Measurements from ENCODE around the gene FAM98B.

Gene FAM98B

DNA sequence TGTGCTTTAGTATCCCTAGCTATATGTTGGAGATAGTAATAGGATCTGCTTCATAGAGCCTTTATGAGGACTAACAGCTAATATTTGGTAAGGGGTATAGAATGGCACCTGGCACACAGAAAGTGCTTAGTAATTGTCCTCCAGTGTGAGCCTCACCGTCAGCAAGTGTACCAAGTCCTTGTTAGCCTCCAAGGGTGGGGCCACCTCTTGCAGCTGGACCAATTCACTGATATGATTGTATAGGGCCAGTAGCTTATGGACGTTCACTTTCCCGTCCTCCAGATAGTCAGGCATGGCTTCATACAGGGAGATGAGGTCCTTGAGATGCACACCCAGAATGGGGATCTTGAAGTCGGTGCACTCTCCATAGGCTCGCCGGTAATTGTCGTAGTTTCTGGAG, 53.6 kb downstream of the FAM98B start:
- Histone ChIP-seq H3K4me3 (ENCODE audit: low read depth, low read length) (no peak overlapping the region), H3K4me1 (ENCODE audit: control insufficient read depth, insufficient read depth, low read length) (no peaks in the 10 kb centered on the region), H3K9ac (ENCODE audit: low read length) (no peak overlapping the region), H3K36me3 (ENCODE audit: control insufficient read depth, insufficient read depth, low read length) (0 out of 2 replicates have a peak, but pooled peaks cover 5% of the 10 kb centered on the region), H3K27me3 (ENCODE audit: control insufficient read depth, insufficient read depth, low read length) (no peaks in the 10 kb centered on the region), H3K27ac (ENCODE audit: low read depth, low read length) (no peak overlapping the region), H3K9me3 (ENCODE audit: control insufficient read depth, insufficient read depth, low read depth, low read length) (no peaks in the 10 kb centered on the region)

DNA sequence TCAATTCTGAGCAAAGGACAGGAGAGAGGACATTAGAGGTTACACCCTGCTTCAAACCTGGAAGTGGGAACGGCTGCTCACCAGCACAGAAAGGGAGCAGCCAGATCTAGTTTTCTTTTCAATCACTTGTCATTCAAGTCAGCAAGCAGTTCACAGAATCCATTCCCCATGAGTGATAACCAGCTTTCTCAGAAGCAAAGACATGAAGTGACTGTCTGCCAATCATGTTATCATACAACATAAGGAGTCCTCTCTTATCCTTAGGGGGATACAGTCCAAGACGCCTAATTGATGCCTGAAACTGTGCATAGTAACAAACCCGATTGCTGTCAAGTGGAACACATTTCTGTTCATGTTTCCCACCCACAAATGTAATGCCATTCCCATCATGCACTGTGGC, 54.7 kb downstream of the FAM98B start:
- H3K36me3 ChIP-seq (ENCODE audit: control insufficient read depth, insufficient read depth, low read length): no peaks in the 10 kb centered on the region
- no peaks in the 10 kb centered on the region for H3K4me1 ChIP-seq (ENCODE audit: control insufficient read depth, insufficient read depth, low read length)
- no peak overlapping the region for H3K4me3 ChIP-seq (ENCODE audit: low read depth, low read length)
- no peak overlapping the region for H3K27ac ChIP-seq (ENCODE audit: low read depth, low read length)
- H3K9ac ChIP-seq (ENCODE audit: low read length): no peak overlapping the region
- no peaks in the 10 kb centered on the region for H3K9me3 ChIP-seq (ENCODE audit: control insufficient read depth, insufficient read depth, low read depth, low read length)
- no peaks in the 10 kb centered on the region for H3K27me3 ChIP-seq (ENCODE audit: control insufficient read depth, insufficient read depth, low read length)

DNA sequence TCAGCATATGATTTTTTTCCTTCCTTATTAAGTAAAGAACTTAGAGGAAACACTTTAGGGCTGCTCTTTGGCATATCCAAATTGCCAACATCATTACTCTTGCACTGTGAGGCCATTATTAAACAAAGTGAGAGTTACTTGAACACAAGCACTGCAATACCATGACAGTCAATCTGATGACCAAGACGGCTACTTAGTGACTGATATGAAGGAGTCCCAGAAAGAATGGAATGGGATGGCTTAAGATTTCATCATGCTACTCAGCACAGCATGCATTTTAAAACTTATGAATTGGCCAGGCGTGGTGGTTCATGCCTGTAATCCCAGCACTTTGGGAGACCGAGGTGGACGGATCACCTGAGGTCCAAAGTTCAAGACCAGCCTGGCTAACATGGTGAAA, 55.2 kb downstream of the FAM98B start:
- no peak overlapping the region for H3K9ac ChIP-seq (ENCODE audit: low read length)
- no peaks in the 10 kb centered on the region for H3K27me3 ChIP-seq (ENCODE audit: control insufficient read depth, insufficient read depth, low read length)
- H3K4me3 ChIP-seq (ENCODE audit: low read depth, low read length): no peak overlapping the region
- no peaks in the 10 kb centered on the region for H3K4me1 ChIP-seq (ENCODE audit: control insufficient read depth, insufficient read depth, low read length)
- no peak overlapping the region for H3K27ac ChIP-seq (ENCODE audit: low read depth, low read length)
- no peaks in the 10 kb centered on the region for H3K9me3 ChIP-seq (ENCODE audit: control insufficient read depth, insufficient read depth, low read depth, low read length)
- no peaks in the 10 kb centered on the region for H3K36me3 ChIP-seq (ENCODE audit: control insufficient read depth, insufficient read depth, low read length)

DNA sequence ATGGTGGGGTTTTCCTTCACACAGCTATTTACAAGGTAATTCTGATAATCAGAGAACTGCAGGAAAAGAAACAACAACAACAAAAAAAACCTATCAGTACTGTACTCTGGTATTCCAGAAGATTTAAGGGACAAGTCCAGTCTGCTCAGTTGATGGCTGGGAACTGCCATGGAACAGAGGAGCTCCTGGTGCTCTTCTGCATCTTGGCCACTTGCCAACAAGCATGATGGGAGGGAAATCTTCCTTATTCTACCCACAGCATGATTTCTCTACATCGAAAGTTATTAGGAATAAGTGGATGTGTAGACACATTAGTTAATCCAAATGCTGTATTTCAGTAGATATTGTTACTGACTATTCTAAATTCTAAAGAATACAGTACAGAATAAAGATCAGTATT, 59.0 kb downstream of the FAM98B start:
- no peaks in the 10 kb centered on the region for H3K9me3 ChIP-seq (ENCODE audit: control insufficient read depth, insufficient read depth, low read depth, low read length)
- H3K27me3 ChIP-seq (ENCODE audit: control insufficient read depth, insufficient read depth, low read length): no peaks in the 10 kb centered on the region
- no peaks in the 10 kb centered on the region for H3K36me3 ChIP-seq (ENCODE audit: control insufficient read depth, insufficient read depth, low read length)
- H3K4me3 ChIP-seq (ENCODE audit: low read depth, low read length): no peak overlapping the region
- H3K4me1 ChIP-seq (ENCODE audit: control insufficient read depth, insufficient read depth, low read length): peaks cover 18% of the 10 kb centered on the region
- no peak overlapping the region for H3K9ac ChIP-seq (ENCODE audit: low read length)
- H3K27ac ChIP-seq (ENCODE audit: low read depth, low read length): no peak overlapping the region

DNA sequence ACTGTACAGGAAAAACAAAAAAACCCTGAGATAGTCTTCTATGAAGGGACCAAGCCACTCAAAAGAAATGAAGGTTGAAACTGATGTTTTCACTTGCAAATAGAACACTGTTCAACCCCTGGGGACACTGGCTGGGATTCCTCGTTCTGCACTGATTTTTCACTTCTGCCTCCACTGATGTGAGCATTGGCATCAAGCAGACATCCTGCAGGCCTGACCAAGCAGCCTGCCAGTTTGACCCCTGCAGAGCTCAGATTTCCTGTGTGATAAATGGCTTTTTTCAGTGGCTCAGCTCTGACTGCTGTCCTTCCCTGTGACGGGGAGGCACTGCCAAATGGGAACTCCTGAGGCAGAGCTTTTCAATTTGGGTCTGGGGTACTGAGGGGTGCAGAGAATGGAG, 60.7 kb downstream of the FAM98B start:
- Histone ChIP-seq H3K36me3 (ENCODE audit: control insufficient read depth, insufficient read depth, low read length) (no peaks in the 10 kb centered on the region), H3K27ac (ENCODE audit: low read depth, low read length) (no peak overlapping the region)

DNA sequence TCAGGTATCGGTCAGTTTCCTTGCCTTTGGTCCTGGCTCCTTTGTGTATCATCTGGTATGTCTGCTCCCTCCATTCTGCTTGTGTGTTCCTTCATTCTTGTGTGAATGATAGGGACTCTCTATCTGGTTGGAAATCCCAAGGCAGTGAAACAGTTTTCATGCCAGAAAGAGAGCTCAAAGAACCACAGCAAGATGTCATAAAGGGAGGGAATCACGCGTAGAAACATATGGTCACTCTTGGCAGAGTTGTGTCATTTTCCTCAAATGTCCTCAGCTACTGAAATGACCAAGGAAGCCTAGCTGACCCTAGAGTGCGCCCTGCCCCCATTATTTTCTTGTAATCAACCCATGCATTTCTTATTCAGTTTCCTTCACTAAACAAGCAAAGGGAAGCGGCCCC, 62.7 kb downstream of the FAM98B start:
- H3K4me3 ChIP-seq (ENCODE audit: low read depth, low read length): no peak overlapping the region
- H3K9ac ChIP-seq (ENCODE audit: low read length): no peak overlapping the region
- no peaks in the 10 kb centered on the region for H3K36me3 ChIP-seq (ENCODE audit: control insufficient read depth, insufficient read depth, low read length)
- H3K27ac ChIP-seq (ENCODE audit: low read depth, low read length): no peak overlapping the region
- H3K9me3 ChIP-seq (ENCODE audit: control insufficient read depth, insufficient read depth, low read depth, low read length): no peaks in the 10 kb centered on the region
- no peaks in the 10 kb centered on the region for H3K27me3 ChIP-seq (ENCODE audit: control insufficient read depth, insufficient read depth, low read length)
- peaks cover 18% of the 10 kb centered on the region for H3K4me1 ChIP-seq (ENCODE audit: control insufficient read depth, insufficient read depth, low read length)

More for the DNA sequence above, 60.7 kb downstream of the FAM98B start:
- H3K9me3 ChIP-seq (ENCODE audit: control insufficient read depth, insufficient read depth, low read depth, low read length): no peaks in the 10 kb centered on the region
- H3K4me3 ChIP-seq (ENCODE audit: low read depth, low read length): no peak overlapping the region
- H3K27me3 ChIP-seq (ENCODE audit: control insufficient read depth, insufficient read depth, low read length): no peaks in the 10 kb centered on the region
- H3K4me1 ChIP-seq (ENCODE audit: control insufficient read depth, insufficient read depth, low read length): peaks cover 18% of the 10 kb centered on the region
- H3K9ac ChIP-seq (ENCODE audit: low read length): no peak overlapping the region

DNA sequence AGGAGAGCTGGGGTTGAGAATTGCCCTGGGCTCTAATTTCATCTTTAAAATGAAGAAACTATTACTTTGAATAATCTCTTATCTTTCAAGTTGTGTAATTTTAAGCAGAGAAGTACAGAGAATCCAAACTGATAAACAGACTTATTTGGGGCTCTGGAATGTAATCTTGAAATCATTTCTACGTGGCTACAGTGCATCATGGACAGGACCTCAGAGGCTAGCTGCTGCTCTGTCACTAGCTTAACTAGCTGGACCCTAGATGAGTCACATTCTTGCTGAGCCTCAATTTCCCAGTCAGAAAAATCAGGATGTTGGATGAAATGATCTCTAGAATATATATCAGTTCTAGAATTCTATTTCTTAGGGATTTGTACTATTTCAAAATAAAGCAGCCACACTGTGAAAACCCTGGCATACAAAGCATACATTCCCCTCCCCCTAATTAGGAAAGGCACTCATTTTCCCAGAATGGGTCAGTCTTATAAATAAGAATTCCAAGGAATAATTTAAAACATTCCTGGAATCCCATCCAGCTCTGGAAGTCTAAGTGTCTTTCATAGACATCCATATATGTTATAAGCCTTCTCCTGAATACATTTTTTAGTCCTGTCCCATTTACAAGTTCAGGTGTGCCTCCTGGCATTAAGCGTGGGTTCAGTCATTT, 63.5 kb downstream of the FAM98B start:
- Histone ChIP-seq H3K36me3 (ENCODE audit: control insufficient read depth, insufficient read depth, low read length) (no peaks in the 10 kb centered on the region), H3K9me3 (ENCODE audit: control insufficient read depth, insufficient read depth, low read depth, low read length) (no peaks in the 10 kb centered on the region), H3K27me3 (ENCODE audit: control insufficient read depth, insufficient read depth, low read length) (no peaks in the 10 kb centered on the region), H3K27ac (ENCODE audit: low read depth, low read length) (no peak overlapping the region), H3K4me1 (ENCODE audit: control insufficient read depth, insufficient read depth, low read length) (peaks cover 18% of the 10 kb centered on the region), H3K9ac (ENCODE audit: low read length) (no peak overlapping the region), H3K4me3 (ENCODE audit: low read depth, low read length) (no peak overlapping the region)

DNA sequence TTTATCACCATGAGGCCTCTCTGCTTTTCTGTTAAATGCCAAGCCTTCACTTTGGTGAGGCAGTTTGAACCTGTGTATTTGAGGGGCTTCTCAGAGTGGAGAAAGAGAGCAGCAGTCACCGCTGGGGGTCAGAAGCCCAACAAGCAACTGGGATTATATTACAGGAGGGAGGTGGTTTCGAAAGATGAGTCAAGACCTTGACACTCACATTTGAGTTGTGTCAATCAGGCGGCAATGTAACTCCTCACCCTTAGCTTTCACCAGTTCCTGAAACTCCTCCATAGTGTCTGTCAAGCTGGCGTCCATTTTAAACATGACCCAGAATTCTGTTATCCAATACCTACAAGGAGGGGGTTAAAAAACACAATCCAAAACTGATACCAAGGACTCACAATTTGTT, 64.2 kb downstream of the FAM98B start:
- Histone ChIP-seq H3K9me3 (ENCODE audit: control insufficient read depth, insufficient read depth, low read depth, low read length) (no peaks in the 10 kb centered on the region), H3K4me1 (ENCODE audit: control insufficient read depth, insufficient read depth, low read length) (peaks cover 18% of the 10 kb centered on the region), H3K27ac (ENCODE audit: low read depth, low read length) (no peak overlapping the region), H3K27me3 (ENCODE audit: control insufficient read depth, insufficient read depth, low read length) (no peaks in the 10 kb centered on the region), H3K36me3 (ENCODE audit: control insufficient read depth, insufficient read depth, low read length) (no peaks in the 10 kb centered on the region), H3K4me3 (ENCODE audit: low read depth, low read length) (no peak overlapping the region), H3K9ac (ENCODE audit: low read length) (no peak overlapping the region)

DNA sequence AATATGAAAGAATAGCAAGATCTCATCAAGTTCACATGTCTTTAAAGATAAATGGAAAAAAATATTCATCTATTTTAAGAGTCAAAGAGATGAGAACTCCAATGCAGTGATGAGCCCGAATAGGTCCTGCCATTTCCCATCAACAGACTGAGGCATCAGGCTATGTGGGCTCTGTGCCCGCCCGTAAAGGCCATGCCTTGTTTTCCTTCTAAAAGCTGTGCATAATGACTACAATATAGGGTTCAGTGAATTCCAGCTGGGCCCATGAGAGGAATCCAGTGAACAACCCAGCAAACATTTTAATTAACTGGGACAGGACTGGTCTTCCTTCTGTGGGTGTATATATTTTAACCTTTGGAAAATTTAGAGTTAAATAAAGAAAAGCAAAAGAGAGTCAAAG, 66.1 kb downstream of the FAM98B start:
- Histone ChIP-seq H3K27ac (ENCODE audit: low read depth, low read length) (no peak overlapping the region), H3K27me3 (ENCODE audit: control insufficient read depth, insufficient read depth, low read length) (no peaks in the 10 kb centered on the region), H3K4me1 (ENCODE audit: control insufficient read depth, insufficient read depth, low read length) (peaks cover 11% of the 10 kb centered on the region), H3K9ac (ENCODE audit: low read length) (no peak overlapping the region), H3K4me3 (ENCODE audit: low read depth, low read length) (no peak overlapping the region), H3K9me3 (ENCODE audit: control insufficient read depth, insufficient read depth, low read depth, low read length) (no peaks in the 10 kb centered on the region), H3K36me3 (ENCODE audit: control insufficient read depth, insufficient read depth, low read length) (no peaks in the 10 kb centered on the region)

DNA sequence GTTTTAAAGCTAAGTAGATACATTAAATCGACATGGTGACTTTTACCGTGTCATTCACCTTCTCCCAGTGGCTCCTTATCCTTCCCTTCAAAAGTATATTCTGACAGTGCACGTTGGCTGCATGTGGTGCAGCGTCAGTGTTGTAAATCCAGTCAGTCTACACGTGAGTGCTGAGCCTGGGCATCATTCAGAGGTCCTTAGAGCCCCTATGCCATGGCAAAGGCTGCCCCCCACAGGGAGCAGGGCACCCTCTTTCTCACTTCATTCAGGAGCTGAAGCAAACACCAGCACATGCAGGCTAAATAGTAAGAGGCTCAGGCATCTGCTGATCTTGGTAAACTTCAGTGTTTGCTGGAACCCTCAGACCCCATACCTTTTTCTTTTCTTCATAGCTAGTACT, 67.4 kb downstream of the FAM98B start:
- H3K36me3 ChIP-seq (ENCODE audit: control insufficient read depth, insufficient read depth, low read length): no peaks in the 10 kb centered on the region
- H3K9ac ChIP-seq (ENCODE audit: low read length): no peak overlapping the region
- H3K4me1 ChIP-seq (ENCODE audit: control insufficient read depth, insufficient read depth, low read length): peaks cover 5% of the 10 kb centered on the region; the same call in 1 of the 2 replicates

DNA sequence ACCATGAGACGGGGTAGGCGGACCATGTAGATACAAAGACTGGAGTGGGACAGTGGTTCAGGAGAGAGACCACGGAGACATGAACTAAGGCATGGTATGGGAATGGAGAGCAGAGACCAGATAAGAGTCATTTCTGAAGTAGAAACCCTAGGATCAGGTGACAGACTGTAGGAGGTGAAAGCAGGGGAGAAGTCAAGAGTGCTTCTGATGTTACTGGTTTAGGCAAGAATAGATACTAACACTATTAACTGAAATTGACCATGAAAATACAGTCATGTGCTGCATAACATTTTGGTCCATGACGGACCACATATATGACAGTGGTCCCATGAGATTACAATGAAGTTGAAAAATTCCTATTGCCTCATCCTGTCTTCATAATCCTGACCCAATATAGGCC, 69.0 kb downstream of the FAM98B start:
- no peak overlapping the region for H3K9ac ChIP-seq (ENCODE audit: low read length)
- H3K4me3 ChIP-seq (ENCODE audit: low read depth, low read length): no peak overlapping the region
- H3K36me3 ChIP-seq (ENCODE audit: control insufficient read depth, insufficient read depth, low read length): no peaks in the 10 kb centered on the region
- H3K4me1 ChIP-seq (ENCODE audit: control insufficient read depth, insufficient read depth, low read length): no peaks in the 10 kb centered on the region
- H3K27me3 ChIP-seq (ENCODE audit: control insufficient read depth, insufficient read depth, low read length): no peaks in the 10 kb centered on the region
- H3K27ac ChIP-seq (ENCODE audit: low read depth, low read length): no peak overlapping the region
- no peaks in the 10 kb centered on the region for H3K9me3 ChIP-seq (ENCODE audit: control insufficient read depth, insufficient read depth, low read depth, low read length)

More for the DNA sequence above, 67.4 kb downstream of the FAM98B start:
- Histone ChIP-seq H3K4me3 (ENCODE audit: low read depth, low read length) (no peak overlapping the region), H3K27me3 (ENCODE audit: control insufficient read depth, insufficient read depth, low read length) (no peaks in the 10 kb centered on the region), H3K9me3 (ENCODE audit: control insufficient read depth, insufficient read depth, low read depth, low read length) (no peaks in the 10 kb centered on the region), H3K27ac (ENCODE audit: low read depth, low read length) (no peak overlapping the region)

DNA sequence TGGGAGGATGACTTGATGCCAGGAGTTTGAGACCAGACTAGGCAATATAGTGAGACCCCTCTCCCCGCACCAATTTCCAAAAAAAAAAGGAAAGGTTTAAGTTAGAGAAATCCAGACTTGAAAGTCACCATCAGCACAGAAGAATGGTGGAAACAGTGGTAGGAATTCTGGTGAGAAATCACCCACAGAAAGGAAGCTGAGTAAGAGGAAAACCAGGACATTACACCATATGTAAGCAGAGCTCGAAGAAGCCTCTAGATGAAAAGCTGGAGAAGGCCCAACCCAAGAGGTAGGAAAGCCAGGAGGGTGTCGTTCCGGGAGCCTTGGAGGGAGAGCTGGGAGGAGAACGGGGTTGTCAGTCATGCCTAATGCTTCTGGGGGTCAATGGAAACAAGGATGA, 70.2 kb downstream of the FAM98B start:
- Histone ChIP-seq H3K9ac (ENCODE audit: low read length) (no peak overlapping the region), H3K4me3 (ENCODE audit: low read depth, low read length) (no peak overlapping the region), H3K4me1 (ENCODE audit: control insufficient read depth, insufficient read depth, low read length) (no peaks in the 10 kb centered on the region), H3K27me3 (ENCODE audit: control insufficient read depth, insufficient read depth, low read length) (no peaks in the 10 kb centered on the region), H3K27ac (ENCODE audit: low read depth, low read length) (no peak overlapping the region), H3K9me3 (ENCODE audit: control insufficient read depth, insufficient read depth, low read depth, low read length) (no peaks in the 10 kb centered on the region), H3K36me3 (ENCODE audit: control insufficient read depth, insufficient read depth, low read length) (no peaks in the 10 kb centered on the region)
